ENCODE results near the gene KLHL40. TPM values are rescaled to one million over a fixed set of nuclear protein-coding genes. Genes with fewer than 3 reads are reported as not detected.

Gene KLHL40
- total RNA-seq, 2 experiments from 2014 or later: not detected

DNA sequence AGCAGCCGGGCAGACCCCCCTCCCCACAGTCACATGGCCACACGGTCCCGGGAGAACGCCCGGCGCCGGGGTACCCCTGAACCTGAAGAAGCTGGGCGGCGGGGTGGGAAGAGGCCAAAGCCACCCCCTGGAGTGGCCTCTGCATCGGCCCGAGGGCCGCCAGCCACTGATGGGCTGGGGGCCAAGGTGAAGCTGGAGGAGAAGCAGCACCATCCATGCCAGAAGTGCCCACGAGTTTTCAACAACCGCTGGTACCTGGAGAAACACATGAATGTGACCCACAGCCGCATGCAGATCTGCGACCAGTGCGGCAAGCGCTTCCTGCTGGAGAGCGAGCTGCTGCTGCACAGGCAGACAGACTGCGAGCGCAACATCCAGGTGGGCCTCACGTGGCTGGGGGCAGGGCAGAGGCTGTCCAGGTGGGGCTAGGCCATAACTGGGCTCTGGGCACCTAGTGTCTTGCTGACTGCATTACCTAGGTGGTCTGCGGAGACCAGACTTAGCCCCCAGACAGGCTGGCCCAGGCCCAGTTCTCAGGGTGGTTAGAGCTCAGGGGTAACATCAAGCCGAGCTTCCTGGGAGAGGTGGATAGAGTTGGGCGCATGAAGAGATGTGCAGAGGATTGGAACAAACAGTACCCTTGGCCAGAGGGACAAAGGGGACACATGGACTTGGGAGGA is 25.7 kb upstream of the KLHL40 start:
- no peaks in the 10 kb centered on the region for H3K9me3 ChIP-seq (ENCODE audit: low read length)
- POLR2A ChIA-PET: interaction anchor here (0.7 kb wide), 1 partner anchor 82 kb away, joined by 3 read pairs; no protein-coding TSS in a partner anchor
- H3K4me3 ChIP-seq (ENCODE audit: low read depth, low read length, poor library complexity, severe bottlenecking): no peak overlapping the region
- no peak for DNase-seq (ENCODE audit: low spot score)
- CTCF ChIA-PET (ENCODE audit: unreplicated experiment): no interaction called here
- no TSS peak for BruUV-seq (replicated peaks)
- H3K9me2 ChIP-seq (ENCODE audit: insufficient read depth, low read length): no peaks in the 10 kb centered on the region
- no peaks in the 10 kb centered on the region for H3K79me2 ChIP-seq (ENCODE audit: insufficient read depth, low read depth, low read length)
- intact Hi-C loops (cut with micrococcal nuclease; ENCODE audit: unreplicated experiment): loop anchor here (10.0 kb wide), 1 partner anchor 85 kb away; no protein-coding TSS in a partner anchor
- no peak overlapping the region for H2AFZ ChIP-seq (ENCODE audit: low read length)
- TF ChIP-seq EZH2phosphoT487 (IDR thresholded peaks at IDR 0.05; ENCODE audit: borderline replicate concordance, low read depth, low read length): no peak
- TF ChIP-seq, protein P1, sequence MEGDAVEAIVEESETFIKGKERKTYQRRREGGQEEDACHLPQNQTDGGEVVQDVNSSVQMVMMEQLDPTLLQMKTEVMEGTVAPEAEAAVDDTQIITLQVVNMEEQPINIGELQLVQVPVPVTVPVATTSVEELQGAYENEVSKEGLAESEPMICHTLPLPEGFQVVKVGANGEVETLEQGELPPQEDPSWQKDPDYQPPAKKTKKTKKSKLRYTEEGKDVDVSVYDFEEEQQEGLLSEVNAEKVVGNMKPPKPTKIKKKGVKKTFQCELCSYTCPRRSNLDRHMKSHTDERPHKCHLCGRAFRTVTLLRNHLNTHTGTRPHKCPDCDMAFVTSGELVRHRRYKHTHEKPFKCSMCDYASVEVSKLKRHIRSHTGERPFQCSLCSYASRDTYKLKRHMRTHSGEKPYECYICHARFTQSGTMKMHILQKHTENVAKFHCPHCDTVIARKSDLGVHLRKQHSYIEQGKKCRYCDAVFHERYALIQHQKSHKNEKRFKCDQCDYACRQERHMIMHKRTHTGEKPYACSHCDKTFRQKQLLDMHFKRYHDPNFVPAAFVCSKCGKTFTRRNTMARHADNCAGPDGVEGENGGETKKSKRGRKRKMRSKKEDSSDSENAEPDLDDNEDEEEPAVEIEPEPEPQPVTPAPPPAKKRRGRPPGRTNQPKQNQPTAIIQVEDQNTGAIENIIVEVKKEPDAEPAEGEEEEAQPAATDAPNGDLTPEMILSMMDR (conservative IDR thresholded peaks at IDR 0.05; ENCODE audit: low read length): no peak
- H3K27ac ChIP-seq (ENCODE audit: low read depth, low read length, poor library complexity, severe bottlenecking): no peak overlapping the region
- no peaks in the 10 kb centered on the region for H4K20me1 ChIP-seq (ENCODE audit: insufficient read depth, low read length)
- no peaks in the 10 kb centered on the region for H3K4me1 ChIP-seq (ENCODE audit: insufficient read depth, low read length, poor library complexity, severe bottlenecking)
- H3K36me3 ChIP-seq (ENCODE audit: insufficient read depth, low read length): no peaks in the 10 kb centered on the region
- no peak overlapping the region for H3K4me2 ChIP-seq (ENCODE audit: low read length)

DNA sequence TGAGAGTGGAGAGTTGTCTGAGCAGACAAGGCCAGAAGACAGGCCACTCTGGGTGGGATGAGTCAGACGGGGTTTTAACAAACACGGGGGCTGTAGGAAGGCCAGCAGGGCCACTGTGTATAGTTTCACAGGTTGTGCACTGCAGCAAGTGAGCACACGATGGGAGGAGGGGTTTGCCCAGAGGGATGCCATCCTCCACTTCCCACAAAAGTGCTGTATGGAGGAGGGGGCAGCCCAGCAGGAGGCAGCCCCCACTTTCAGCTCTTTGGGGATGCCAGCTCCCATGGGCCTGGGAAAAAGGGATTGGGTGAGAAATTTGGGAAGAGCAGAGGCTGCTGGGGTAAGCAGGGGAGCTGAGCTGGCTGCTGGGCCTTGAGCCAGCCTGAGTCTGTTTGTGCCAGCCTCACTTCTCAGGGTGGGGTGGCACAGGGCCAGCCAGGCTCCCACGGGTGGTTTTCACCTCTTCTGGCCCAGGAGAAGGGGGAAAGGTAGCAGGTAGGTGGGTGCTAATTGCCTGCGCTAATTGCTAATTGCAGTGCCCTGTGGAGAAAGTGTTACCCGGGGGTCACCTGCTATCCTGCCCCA is 25.1 kb upstream of the KLHL40 start:
- Histone ChIP-seq H3K9me2 (ENCODE audit: insufficient read depth, low read length) (no peaks in the 10 kb centered on the region), H3K79me2 (ENCODE audit: insufficient read depth, low read depth, low read length) (no peaks in the 10 kb centered on the region), H3K27ac (ENCODE audit: low read depth, low read length, poor library complexity, severe bottlenecking) (no peak overlapping the region), H3K36me3 (ENCODE audit: insufficient read depth, low read length) (no peaks in the 10 kb centered on the region), H3K4me2 (ENCODE audit: low read length) (no peak overlapping the region), H3K4me1 (ENCODE audit: insufficient read depth, low read length, poor library complexity, severe bottlenecking) (no peaks in the 10 kb centered on the region), H3K9me3 (ENCODE audit: low read length) (no peaks in the 10 kb centered on the region), H2AFZ (ENCODE audit: low read length) (no peak overlapping the region), H4K20me1 (ENCODE audit: insufficient read depth, low read length) (no peaks in the 10 kb centered on the region), H3K4me3 (ENCODE audit: low read depth, low read length, poor library complexity, severe bottlenecking) (no peak overlapping the region)
- intact Hi-C loops (cut with micrococcal nuclease; ENCODE audit: unreplicated experiment): no loop called here
- no TSS peak for BruUV-seq (replicated peaks)
- ChIA-PET POLR2A (interaction anchor here (1.2 kb wide), 1 partner anchor 8 kb away, joined by 3 read pairs; no protein-coding TSS in a partner anchor), CTCF (ENCODE audit: unreplicated experiment) (no interaction called here)
- TF ChIP-seq EZH2phosphoT487 (IDR thresholded peaks at IDR 0.05; ENCODE audit: borderline replicate concordance, low read depth, low read length): no peak
- TF ChIP-seq, protein P1 (conservative IDR thresholded peaks at IDR 0.05; ENCODE audit: low read length): no peak
- DNase-seq (ENCODE audit: low spot score): no peak

DNA sequence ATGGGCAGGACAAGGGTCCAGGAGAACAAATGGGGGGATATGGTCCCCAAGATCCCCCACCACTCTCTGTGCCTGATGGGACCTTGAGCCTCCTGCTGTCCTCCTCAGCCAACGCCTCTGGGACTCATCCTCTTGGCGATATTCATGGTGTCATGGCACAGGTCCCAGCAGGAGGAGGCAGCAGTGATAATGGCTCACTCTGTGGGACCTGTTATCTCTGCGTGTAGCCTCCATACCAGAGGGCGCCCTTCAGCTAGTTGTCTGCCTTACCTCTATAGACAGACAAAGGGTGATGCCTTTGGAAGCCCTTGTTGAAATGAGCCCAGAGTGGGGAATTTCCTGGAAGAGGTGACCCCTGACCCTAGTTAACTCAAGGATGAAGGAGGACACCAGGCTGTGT is 24.4 kb upstream of the KLHL40 start:
- no peaks in the 10 kb centered on the region for H3K36me3 ChIP-seq (ENCODE audit: insufficient read depth, low read length)
- BruUV-seq (replicated peaks): no TSS peak
- TF ChIP-seq, protein P1 (conservative IDR thresholded peaks at IDR 0.05; ENCODE audit: low read length): peak; percentile 59
- no peak for TF ChIP-seq EZH2phosphoT487 (IDR thresholded peaks at IDR 0.05; ENCODE audit: borderline replicate concordance, low read depth, low read length)
- DNase-seq (ENCODE audit: low spot score): peak; percentile 32
- no peaks in the 10 kb centered on the region for H3K4me1 ChIP-seq (ENCODE audit: insufficient read depth, low read length, poor library complexity, severe bottlenecking)
- intact Hi-C loops (cut with micrococcal nuclease; ENCODE audit: unreplicated experiment): no loop called here
- no peaks in the 10 kb centered on the region for H3K9me2 ChIP-seq (ENCODE audit: insufficient read depth, low read length)
- ChIA-PET POLR2A (interaction anchor here (1.2 kb wide), 1 partner anchor 8 kb away, joined by 3 read pairs; no protein-coding TSS in a partner anchor), CTCF (ENCODE audit: unreplicated experiment) (interaction anchor here (0.5 kb wide), 1 partner anchor 10 kb away, joined by 3 read pairs; no protein-coding TSS in a partner anchor)
- no peak overlapping the region for H3K4me3 ChIP-seq (ENCODE audit: low read depth, low read length, poor library complexity, severe bottlenecking)
- no peaks in the 10 kb centered on the region for H3K79me2 ChIP-seq (ENCODE audit: insufficient read depth, low read depth, low read length)
- H3K4me2 ChIP-seq (ENCODE audit: low read length): no peak overlapping the region
- no peaks in the 10 kb centered on the region for H3K9me3 ChIP-seq (ENCODE audit: low read length)
- no peaks in the 10 kb centered on the region for H4K20me1 ChIP-seq (ENCODE audit: insufficient read depth, low read length)
- H2AFZ ChIP-seq (ENCODE audit: low read length): no peak overlapping the region
- H3K27ac ChIP-seq (ENCODE audit: low read depth, low read length, poor library complexity, severe bottlenecking): no peak overlapping the region

Measured in OCI-LY7 (cell line).